ENCODE measurements around the gene ARHGAP21. TPM values are rescaled to one million over a fixed set of nuclear protein-coding genes. Genes with fewer than 3 reads are reported as not detected.
"Not testable (repeated sequence)": the region's sequence is repeated elsewhere in the genome, so short reads cannot be mapped to it uniquely, and the experiment has no call there.

Gene ARHGAP21
- total RNA-seq (10 to 100 TPM; 47.1 to 49.6 TPM), polyA plus RNA-seq (1 to 10 TPM; 1.7 to 7.0 (median 5.0) TPM), total RNA-seq (17.7 to 121 (median 37.6) reads per million in 6 experiments)

- H3K4me3 Mint-ChIP-seq: peak within 1 kb of the TSS; percentile 89 to 97 (median 93)
- no peaks in the 10 kb centered on the region for H3K36me3 Mint-ChIP-seq
- ATAC-seq (peak; percentile 9), DNase-seq (peak in 8 of 10 donors; percentile 14 to 65 (median 38))
- POLR2A ChIA-PET: interaction anchor here (0.9 to 3.5 kb wide), 8 partner anchors 101 to 298 kb away, joined by 3 to 30 read pairs (median 6); partner anchors contain the start of genes ENKUR, PRTFDC1 and THNSL1
- H3K27ac Mint-ChIP-seq: peak within 1 kb of the TSS; percentile 61 to 95 (median 93)
- no peaks in the 10 kb centered on the region for H3K9me3 Mint-ChIP-seq
- H3K4me1 Mint-ChIP-seq: peaks cover 5 to 28% (median 17%) of the 10 kb centered on the region in 4 donors
- H3K27me3 Mint-ChIP-seq: no peaks in the 10 kb centered on the region
Observed at GRCh38 chr10:24723788-24724380, at the start of gene ARHGAP21. Gene ARHGAP21 (minus strand): TSS chr10:24723887. CDS start chr10:24721899, 1,988 bp downstream.

DNA sequence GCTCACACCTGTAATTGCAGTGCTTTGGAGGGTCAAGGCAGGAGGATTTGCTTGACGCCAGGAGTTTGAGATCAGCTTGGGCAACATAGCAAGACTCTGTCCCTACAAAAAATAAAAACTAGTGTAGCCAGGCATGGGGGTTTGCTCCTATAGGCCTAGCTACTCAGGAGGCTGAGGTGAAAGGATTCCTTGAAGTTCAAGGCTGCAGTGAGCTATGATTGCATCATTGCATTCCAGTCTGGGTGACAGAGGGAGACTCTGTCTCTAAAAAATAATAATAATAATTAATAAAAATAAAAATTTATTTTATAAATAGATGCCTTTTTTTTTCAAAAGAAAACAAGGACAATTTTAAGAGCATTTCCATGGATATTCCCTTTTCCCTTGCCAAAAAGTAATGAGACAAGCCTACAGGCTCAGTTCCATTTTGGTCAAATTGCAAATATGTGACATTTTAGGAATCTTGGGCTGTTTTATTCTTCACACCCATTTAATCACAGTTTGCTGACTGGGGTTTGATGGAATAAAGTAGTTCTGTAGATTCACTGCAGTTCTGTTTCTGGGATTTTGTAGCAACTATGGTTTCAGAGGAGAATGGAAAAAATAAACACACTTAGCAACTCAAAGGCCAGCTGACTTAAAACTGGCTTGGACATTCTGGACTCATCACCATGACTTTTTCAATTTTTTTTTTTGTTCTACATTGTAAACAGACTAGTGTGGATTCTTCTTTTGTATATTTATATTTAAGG, 48.4 kb upstream of the ARHGAP21 start:
- no peak overlapping the region for H3K27ac Mint-ChIP-seq
- no peak for DNase-seq
- no peaks in the 10 kb centered on the region for H3K27me3 Mint-ChIP-seq
- POLR2A ChIA-PET: interaction anchor here (0.7 kb wide), 1 partner anchor 26 kb away, joined by 3 read pairs; no protein-coding TSS in a partner anchor
- no peak overlapping the region for H3K4me3 Mint-ChIP-seq
- H3K4me1 Mint-ChIP-seq: peaks cover 7 to 17% (median 12%) of the 10 kb centered on the region in 4 donors
- no peak for ATAC-seq
- peaks cover 0 to 2% (median 0%) of the 10 kb centered on the region in 9 donors for H3K9me3 Mint-ChIP-seq
- H3K36me3 Mint-ChIP-seq: peaks cover 0 to under 1% (median under 1%) of the 10 kb centered on the region in 3 donors

DNA sequence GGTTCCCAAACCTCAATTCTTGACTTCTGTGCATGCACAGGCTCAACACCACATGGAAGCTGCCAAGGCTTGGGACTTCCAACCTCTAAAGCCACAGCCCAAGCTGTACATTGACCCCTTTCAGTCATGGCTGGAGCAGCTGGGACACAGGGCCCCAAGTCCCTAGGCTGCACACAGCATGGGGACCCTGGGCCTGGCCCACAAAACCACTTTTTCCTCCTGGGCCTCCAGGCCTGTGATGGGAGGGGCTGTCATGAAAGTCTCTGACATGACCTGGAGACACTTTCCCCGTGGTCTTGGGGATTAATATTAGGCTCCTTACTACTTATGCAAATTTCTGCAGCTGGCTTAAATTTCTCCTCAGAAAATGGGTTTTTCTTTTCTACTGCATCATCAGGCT, 41.3 kb upstream of the ARHGAP21 start:
- H3K27ac Mint-ChIP-seq, ATAC-seq, H3K4me1 Mint-ChIP-seq, H3K4me3 Mint-ChIP-seq, POLR2A ChIA-PET, DNase-seq, H3K27me3 Mint-ChIP-seq: not testable (repeated sequence)
- H3K9me3 Mint-ChIP-seq: peaks cover 0 to 25% (median 9%) of the 10 kb centered on the region in 9 donors
- H3K36me3 Mint-ChIP-seq: peaks cover 0 to 18% (median 17%) of the 10 kb centered on the region in 3 donors

- POLR2A ChIA-PET: no interaction called here
- ATAC-seq: no peak
- H3K27me3 Mint-ChIP-seq: no peaks in the 10 kb centered on the region
- no peak overlapping the region for H3K27ac Mint-ChIP-seq
- peaks cover 0 to 18% (median 17%) of the 10 kb centered on the region in 3 donors for H3K36me3 Mint-ChIP-seq
- H3K4me3 Mint-ChIP-seq: no peak overlapping the region
- H3K9me3 Mint-ChIP-seq: peaks cover 0 to 25% (median 9%) of the 10 kb centered on the region in 9 donors
- peaks cover 2 to 6% (median 3%) of the 10 kb centered on the region in 4 donors for H3K4me1 Mint-ChIP-seq
- no peak for DNase-seq
Observed at GRCh38 chr10:24762966-24763623, 39.4 kb upstream of the ARHGAP21 start.

DNA sequence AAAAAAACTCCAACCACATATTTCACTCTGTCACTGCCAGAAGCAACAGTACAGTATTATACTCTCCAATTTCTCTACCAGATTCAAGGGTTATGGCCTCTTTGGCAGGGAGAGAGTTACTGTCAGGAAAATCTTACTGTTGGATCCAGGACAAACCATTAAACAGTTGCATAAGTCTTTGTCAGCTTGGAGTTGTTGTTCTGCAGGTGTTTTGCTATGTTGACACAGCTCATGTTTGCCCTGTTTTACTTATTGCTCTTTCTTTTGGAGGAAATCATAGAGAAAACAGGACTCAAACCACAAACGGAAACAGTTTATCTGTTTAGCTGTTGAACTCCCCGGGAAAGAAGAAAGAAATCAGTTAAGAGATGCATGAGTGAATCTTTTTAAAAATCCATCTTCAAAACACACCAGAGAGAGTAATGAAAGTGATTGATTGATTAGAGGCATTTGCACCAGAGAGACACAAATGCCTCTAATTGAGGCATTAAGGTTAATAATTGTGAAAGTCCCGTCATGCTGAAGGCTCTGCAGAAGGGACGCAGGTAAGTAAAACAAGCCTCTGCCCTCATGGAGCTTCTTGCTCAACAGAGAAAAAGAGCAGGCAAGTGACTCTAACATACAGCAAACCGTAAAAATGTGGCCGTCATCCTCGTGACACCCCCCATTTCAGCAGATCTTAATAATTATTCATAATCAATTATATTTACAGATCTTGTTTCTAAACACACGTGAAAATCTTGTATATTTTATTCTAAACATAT, 38.7 kb upstream of the ARHGAP21 start:
- peaks cover 0 to 18% (median 17%) of the 10 kb centered on the region in 3 donors for H3K36me3 Mint-ChIP-seq
- H3K4me1 Mint-ChIP-seq: peaks cover 2 to 6% (median 3%) of the 10 kb centered on the region in 4 donors
- POLR2A ChIA-PET: no interaction called here
- H3K27me3 Mint-ChIP-seq: no peaks in the 10 kb centered on the region
- H3K9me3 Mint-ChIP-seq: peaks cover 0 to 23% (median 9%) of the 10 kb centered on the region in 9 donors
- ATAC-seq (no peak), DNase-seq (no peak)
- no peak overlapping the region for H3K27ac Mint-ChIP-seq
- H3K4me3 Mint-ChIP-seq: no peak overlapping the region

- H3K27ac Mint-ChIP-seq: no peak overlapping the region
- no peak for ATAC-seq
- no peak for DNase-seq
- H3K4me1 Mint-ChIP-seq: peaks cover 2 to 6% (median 3%) of the 10 kb centered on the region in 4 donors
- POLR2A ChIA-PET: no interaction called here
- H3K36me3 Mint-ChIP-seq: no peaks in the 10 kb centered on the region
- peaks cover 0 to 6% (median 0%) of the 10 kb centered on the region in 9 donors for H3K9me3 Mint-ChIP-seq
- H3K27me3 Mint-ChIP-seq: no peaks in the 10 kb centered on the region
- H3K4me3 Mint-ChIP-seq: no peak overlapping the region
Observed at GRCh38 chr10:24759672-24760071, 36.0 kb upstream of the ARHGAP21 start.

DNA sequence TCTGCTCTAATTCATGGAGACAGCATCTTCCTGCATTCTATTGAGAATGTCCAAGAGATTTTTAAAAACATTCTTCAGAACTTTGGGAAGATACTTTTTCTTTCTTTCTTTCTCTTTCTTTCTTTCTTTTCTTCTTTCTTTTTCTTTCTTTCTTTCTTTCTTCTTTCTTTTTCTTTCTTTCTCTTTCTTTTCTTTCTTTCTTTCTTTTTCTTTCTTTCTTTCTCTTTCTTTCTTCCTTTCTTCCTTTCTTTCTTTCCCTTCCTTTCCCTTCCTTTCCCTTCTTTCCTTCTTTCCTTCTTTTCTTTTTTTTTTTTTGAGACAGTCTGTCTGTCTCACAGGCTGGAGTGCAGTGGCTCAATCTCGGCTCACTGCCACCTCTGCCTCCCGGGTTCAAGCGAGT, 34.6 kb upstream of the ARHGAP21 start:
- H3K9me3 Mint-ChIP-seq, H3K36me3 Mint-ChIP-seq, POLR2A ChIA-PET, DNase-seq, ATAC-seq, H3K4me3 Mint-ChIP-seq, H3K27me3 Mint-ChIP-seq, H3K4me1 Mint-ChIP-seq: not testable (repeated sequence)
- peak overlapping the region in 1 of 10 donors; percentile 9 for H3K27ac Mint-ChIP-seq

GRCh38 chr10:24756283-24756682, 32.6 kb upstream of the ARHGAP21 start:
- H3K4me3 Mint-ChIP-seq: no peak overlapping the region
- no peaks in the 10 kb centered on the region for H3K27me3 Mint-ChIP-seq
- DNase-seq (no peak), ATAC-seq (no peak)
- POLR2A ChIA-PET: no interaction called here
- no peaks in the 10 kb centered on the region for H3K4me1 Mint-ChIP-seq
- peak overlapping the region in 3 of 10 donors; percentile 5 to 52 (median 14) for H3K27ac Mint-ChIP-seq
- H3K36me3 Mint-ChIP-seq: no peaks in the 10 kb centered on the region
- H3K9me3 Mint-ChIP-seq: no peaks in the 10 kb centered on the region

- H3K9me3 Mint-ChIP-seq: peaks cover 0 to 2% (median 0%) of the 10 kb centered on the region in 9 donors
- no peak overlapping the region for H3K4me3 Mint-ChIP-seq
- H3K4me1 Mint-ChIP-seq: no peaks in the 10 kb centered on the region
- H3K27me3 Mint-ChIP-seq: peaks cover 0 to 2% (median 0%) of the 10 kb centered on the region in 5 donors
- no peaks in the 10 kb centered on the region for H3K36me3 Mint-ChIP-seq
- ATAC-seq (no peak), DNase-seq (no peak)
- no peak overlapping the region for H3K27ac Mint-ChIP-seq
- POLR2A ChIA-PET: no interaction called here
Observed at GRCh38 chr10:24751716-24752115, 28.0 kb upstream of the ARHGAP21 start.

GRCh38 chr10:24750695-24751094, 27.0 kb upstream of the ARHGAP21 start:
- ATAC-seq (no peak), DNase-seq (no peak)
- Mint-ChIP-seq H3K4me3 (no peak overlapping the region), H3K27ac (no peak overlapping the region), H3K9me3 (peaks cover 0 to 2% (median 0%) of the 10 kb centered on the region in 9 donors), H3K27me3 (peaks cover 0 to 2% (median 0%) of the 10 kb centered on the region in 5 donors), H3K36me3 (no peaks in the 10 kb centered on the region), H3K4me1 (peaks cover 0 to under 1% (median 0%) of the 10 kb centered on the region in 4 donors)
- POLR2A ChIA-PET: no interaction called here

DNA sequence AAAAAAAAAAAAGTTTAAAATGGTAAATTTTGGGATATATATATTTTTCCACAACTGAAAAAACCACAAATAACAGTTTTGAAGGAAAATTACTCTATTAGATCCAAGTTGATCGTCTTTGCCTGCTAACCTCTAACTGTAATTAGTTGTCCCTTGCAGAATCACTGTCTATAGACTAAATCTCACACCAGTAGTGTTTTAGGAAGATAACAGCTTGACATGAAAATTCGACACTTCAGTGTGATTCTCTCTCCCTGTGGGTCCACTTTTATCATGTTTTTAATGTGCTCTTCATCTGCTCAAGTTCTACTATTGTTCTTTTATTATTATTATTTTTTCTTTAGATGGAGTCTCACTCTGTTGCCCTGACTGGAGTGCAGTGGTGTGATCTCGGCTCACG, 24.5 kb upstream of the ARHGAP21 start:
- Mint-ChIP-seq H3K4me1 (peaks cover 0 to 6% (median 3%) of the 10 kb centered on the region in 4 donors), H3K27me3 (peaks cover 0 to 2% (median 0%) of the 10 kb centered on the region in 5 donors), H3K36me3 (no peaks in the 10 kb centered on the region), H3K27ac (no peak overlapping the region), H3K4me3 (no peak overlapping the region), H3K9me3 (peaks cover 0 to 2% (median 0%) of the 10 kb centered on the region in 9 donors)
- DNase-seq (no peak), ATAC-seq (no peak)
- POLR2A ChIA-PET: no interaction called here

GRCh38 chr10:24744946-24745345, 21.3 kb upstream of the ARHGAP21 start:
- Mint-ChIP-seq H3K9me3 (peaks cover 0 to 1% (median 0%) of the 10 kb centered on the region in 9 donors), H3K27ac (peak overlapping the region in 1 of 10 donors; percentile 21), H3K27me3 (no peaks in the 10 kb centered on the region), H3K36me3 (no peaks in the 10 kb centered on the region), H3K4me3 (no peak overlapping the region), H3K4me1 (peaks cover 0 to 6% (median 3%) of the 10 kb centered on the region in 4 donors)
- ATAC-seq: no peak
- no peak for DNase-seq
- POLR2A ChIA-PET: no interaction called here
